GM21529 (cell line): Measurements from ENCODE around the gene CATSPERD.
"Not testable (repeated sequence)": the region's sequence is repeated elsewhere in the genome, so short reads cannot be mapped to it uniquely, and the experiment has no call there.

Source experiments
- ATAC-seq: cut with Tn5 transposase; IDR thresholded peaks from one replicate; pipeline ENCODE4 v1.9.1; 2021; ENCODE audit not compliant: unreplicated experiment

CATSPERD gene

GRCh38 chr19:5697890-5698634 is 22.4 kb upstream of the CATSPERD start:
- ATAC-seq, result no peak

GRCh38 chr19:5698635-5699422 is 21.6 kb upstream of the CATSPERD start:
- ATAC-seq, result no peak

GRCh38 chr19:5700455-5701092 is 19.9 kb upstream of the CATSPERD start:
- ATAC-seq, result no peak

GRCh38 chr19:5702053-5702410 is 18.4 kb upstream of the CATSPERD start:
- ATAC-seq, result not testable (repeated sequence)

- no peak for ATAC-seq
These were observed 16.3 kb upstream of the CATSPERD start for GRCh38 chr19:5703819-5704818.

GRCh38 chr19:5705552-5705951 is 14.9 kb upstream of the CATSPERD start:
- ATAC-seq, result no peak

GRCh38 chr19:5706876-5707573 is 13.4 kb upstream of the CATSPERD start:
- ATAC-seq, result no peak

- ATAC-seq, result no peak
These were observed 12.6 kb upstream of the CATSPERD start for GRCh38 chr19:5707576-5708575.

- ATAC-seq, result no peak
These were observed 9.4 kb upstream of the CATSPERD start for GRCh38 chr19:5711025-5711424.

- ATAC-seq, result no peak
These were observed 8.7 kb upstream of the CATSPERD start for GRCh38 chr19:5711713-5712161.

GRCh38 chr19:5713228-5713627 is 7.2 kb upstream of the CATSPERD start:
- no peak for ATAC-seq

GRCh38 chr19:5714816-5715215 is 5.6 kb upstream of the CATSPERD start:
- ATAC-seq, result no peak

- no peak for ATAC-seq
These were observed 3.1 kb upstream of the CATSPERD start for GRCh38 chr19:5717215-5717935.

- ATAC-seq, result no peak
These were observed 2.3 kb upstream of the CATSPERD start for GRCh38 chr19:5718037-5718578.

- ATAC-seq, result no peak
These were observed 1.7 kb upstream of the CATSPERD start for GRCh38 chr19:5718579-5719273.

- ATAC-seq, result peak; percentile 2
These were observed 1.0 kb upstream of the CATSPERD start for GRCh38 chr19:5719274-5719960.
